IPS-18c (cell line): Measurements from ENCODE around the gene LRRC8E.

Source experiments
- H3K4me3 ChIP-seq: 2 replicates; pipeline ENCODE4 v1.7.0; 2013; ENCODE audit warnings: low read depth, mild to moderate bottlenecking, low read length, moderate library complexity; ENCODE audit not compliant: insufficient read depth
- H3K9me3 ChIP-seq: one replicate; pipeline ENCODE4 v1.6.1; 2013; ENCODE audit warnings: mild to moderate bottlenecking, low read length, moderate library complexity; ENCODE audit not compliant: control insufficient read depth, insufficient read depth

LRRC8E gene

DNA sequence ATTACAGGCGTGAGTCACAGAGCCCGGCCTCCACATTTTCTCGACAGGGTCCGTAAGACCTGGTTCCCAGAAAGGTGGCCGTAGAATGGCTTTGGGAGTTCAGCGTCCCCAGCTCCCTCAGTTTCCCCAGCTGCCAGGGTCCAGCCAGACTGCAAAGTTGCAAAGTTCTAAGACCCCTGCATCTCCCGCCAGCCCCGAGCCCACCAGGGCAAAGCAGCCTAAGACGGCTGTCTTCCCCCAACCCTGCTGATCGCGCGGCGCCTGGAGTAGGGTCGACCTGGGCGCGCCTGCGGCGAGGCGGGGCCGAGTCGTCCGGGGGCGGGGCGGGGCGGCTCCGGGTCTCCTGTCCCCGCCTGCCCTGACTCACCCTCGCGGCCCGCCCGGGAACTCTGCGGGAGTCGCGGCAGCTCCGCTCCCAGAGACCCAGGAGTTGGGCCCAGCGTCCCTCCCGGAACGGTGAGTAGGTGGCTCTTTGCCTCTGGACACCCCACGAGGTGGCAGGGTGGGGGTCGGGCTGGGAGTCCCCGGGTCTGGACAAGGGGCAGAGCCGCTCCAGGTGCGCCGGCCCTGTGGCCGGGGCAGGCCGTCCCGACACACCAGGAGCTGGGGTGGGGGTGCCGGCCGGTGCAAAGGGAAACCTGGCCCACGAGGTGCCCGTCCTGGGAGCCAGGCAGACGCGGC lies at the start of gene LRRC8E:
TSS of gene LRRC8E (plus strand) at position 366 of the 681 bp plus-strand sequence. CDS start 7,094 bp downstream, outside the sequence.
- Histone ChIP-seq H3K9me3 (no peaks in the 10 kb centered on the region), H3K4me3 (peak within 1 kb of the TSS; percentile 63)

DNA sequence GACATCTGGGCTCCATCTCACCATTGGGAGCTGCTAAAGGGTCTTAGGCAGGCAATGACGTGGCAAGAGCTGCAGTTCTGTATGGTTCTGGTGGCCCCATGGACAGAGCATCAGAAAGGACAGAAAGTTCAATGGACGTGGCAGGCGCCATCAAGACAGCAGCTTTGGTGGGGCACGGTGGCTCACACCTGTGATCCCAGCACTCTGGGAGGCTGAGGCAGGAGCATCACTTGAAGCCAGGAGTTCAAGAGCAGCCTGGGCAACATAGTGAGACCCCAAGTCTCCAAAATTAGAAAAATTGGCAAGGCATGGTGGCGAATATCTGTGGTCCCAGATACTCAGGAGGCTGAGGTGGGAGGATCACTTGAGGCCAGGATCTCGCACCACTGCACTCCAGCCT lies 48.8 kb upstream of the LRRC8E start:
- Histone ChIP-seq H3K4me3 (no peak overlapping the region), H3K9me3 (no peaks in the 10 kb centered on the region)

DNA sequence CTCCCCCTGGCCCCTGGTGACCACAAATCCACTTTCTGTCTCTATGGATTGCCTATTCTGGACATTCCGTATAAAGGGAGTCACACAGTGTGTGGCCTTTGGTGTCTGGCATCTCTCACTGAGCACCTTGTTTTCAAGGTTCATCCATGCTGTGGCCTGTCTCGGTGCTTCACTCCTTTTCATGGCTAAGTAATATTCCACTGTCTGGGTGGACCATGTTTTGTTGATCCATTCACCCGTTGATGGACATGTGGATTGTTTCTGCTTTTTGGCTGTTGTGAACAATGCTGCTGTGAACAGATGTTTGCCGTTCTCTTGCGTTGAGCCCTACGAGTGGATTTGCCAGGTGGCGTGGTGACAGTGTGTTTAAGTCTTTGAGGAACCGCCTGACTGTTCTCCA lies 47.7 kb upstream of the LRRC8E start:
- H3K9me3 ChIP-seq, result no peaks in the 10 kb centered on the region
- H3K4me3 ChIP-seq, result no peak overlapping the region

DNA sequence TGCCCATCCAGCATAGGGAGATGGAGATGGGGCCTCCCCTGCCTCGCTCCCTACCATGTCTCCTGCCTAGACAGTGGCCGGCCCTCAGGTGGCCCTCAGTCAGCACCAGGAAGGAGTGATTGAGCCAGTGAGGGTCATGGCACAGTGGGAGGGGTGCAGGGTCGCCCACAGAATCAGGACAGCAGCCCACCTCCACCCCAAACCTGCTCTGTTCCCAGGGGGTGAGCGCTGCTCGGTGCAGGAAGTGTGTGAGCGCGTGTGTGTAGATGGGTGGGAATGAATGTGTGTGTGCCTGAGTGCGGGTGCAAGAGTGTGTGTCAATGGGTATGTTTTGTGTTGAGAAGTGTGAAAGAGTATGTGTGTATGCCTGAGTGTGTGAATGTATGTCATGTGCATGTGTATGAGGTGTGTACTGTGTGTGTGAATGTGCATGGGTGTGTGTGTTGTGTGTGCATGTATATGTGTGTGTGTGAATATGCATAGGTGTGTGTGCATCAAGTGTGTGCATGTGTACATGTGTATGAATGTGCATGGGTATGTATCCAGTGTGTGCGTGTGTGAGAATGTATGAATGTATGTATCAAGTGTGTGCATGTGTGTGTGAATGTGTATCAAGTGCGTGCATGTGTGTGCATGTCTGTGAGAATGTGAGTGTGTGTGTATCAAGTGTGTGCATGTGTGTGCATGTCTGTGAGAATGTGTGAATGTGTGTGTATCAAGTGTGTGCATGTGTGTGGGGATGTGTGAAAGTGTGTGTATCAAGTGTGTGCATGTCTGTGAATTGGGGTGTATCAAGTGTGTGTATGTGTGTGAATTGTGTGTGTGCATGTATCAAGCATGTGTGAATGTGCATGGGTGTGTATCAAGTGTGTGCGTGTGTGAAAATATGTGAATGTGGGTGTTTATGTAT lies 46.3 kb upstream of the LRRC8E start:
- Histone ChIP-seq H3K4me3 (no peak overlapping the region), H3K9me3 (no peaks in the 10 kb centered on the region)

DNA sequence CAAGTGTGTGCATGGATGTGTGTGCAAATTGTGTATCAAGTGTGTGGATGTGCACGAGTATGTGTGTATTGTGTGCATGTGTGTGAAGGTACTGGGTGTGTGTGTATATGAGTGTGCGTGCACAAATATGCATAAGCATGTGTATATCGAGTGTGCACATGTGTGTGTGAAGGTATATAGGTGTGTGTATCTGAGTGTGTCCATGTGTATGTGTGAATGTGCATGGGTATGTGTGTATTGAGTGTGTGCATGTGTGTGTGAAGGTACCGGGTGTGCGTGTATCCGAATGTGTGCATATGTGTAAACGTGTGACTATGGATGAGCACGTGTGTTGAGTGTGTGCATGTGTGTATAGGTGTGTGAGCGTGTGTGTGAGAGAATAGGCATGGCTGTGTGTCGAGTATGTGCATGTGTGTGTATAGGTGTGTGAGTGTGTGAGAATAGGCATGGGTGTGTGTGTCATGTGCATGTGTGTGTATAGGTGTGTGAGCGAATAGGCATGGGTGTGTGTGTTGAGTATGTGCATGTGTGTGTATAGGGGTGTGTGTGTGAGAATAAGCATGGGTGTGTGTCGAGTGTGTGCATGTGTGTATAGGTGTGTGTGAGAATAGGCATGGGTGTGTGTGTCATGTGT lies 45.5 kb upstream of the LRRC8E start:
- Histone ChIP-seq H3K4me3 (no peak overlapping the region), H3K9me3 (no peaks in the 10 kb centered on the region)

DNA sequence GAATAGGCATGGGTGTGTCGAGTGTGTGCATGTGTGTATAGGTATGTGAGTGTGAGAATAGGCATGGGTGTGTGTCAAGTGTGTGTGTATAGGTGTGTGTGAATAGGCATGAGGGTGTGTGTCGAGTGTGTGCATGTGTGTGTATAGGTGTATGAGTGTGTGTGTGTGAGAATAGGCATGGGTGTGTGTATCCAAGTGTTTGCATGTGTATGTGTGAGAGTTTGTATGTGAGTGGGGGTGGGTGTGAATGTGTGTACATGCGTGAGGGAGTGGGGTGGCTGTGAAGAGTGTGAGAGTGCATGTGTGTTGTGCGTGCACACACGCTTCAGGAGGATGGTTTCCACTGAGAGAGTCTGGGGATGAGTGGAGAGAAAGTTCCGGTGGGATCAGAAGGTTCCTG lies 44.8 kb upstream of the LRRC8E start:
- Histone ChIP-seq H3K4me3 (no peak overlapping the region), H3K9me3 (no peaks in the 10 kb centered on the region)

DNA sequence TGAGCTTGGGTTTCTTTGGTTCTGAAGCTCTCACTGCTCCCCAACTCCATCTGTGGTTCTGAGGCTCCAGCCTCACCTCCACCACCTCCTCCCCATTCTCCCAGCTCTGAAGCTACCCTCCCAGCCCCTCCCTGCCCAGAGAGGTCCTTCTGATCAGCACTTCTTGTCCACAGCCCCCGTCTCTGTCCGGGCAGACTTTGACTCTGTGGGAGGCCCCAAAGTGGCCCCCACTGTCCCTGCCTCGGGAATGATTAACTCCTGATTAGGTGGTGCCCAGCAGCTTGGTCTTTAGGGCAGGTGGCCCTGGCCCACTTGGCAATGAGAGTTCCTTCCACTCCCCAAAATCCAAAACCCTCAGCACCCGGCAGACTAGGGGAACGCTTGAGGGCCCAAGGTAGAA lies 43.9 kb upstream of the LRRC8E start:
- Histone ChIP-seq H3K4me3 (no peak overlapping the region), H3K9me3 (no peaks in the 10 kb centered on the region)

DNA sequence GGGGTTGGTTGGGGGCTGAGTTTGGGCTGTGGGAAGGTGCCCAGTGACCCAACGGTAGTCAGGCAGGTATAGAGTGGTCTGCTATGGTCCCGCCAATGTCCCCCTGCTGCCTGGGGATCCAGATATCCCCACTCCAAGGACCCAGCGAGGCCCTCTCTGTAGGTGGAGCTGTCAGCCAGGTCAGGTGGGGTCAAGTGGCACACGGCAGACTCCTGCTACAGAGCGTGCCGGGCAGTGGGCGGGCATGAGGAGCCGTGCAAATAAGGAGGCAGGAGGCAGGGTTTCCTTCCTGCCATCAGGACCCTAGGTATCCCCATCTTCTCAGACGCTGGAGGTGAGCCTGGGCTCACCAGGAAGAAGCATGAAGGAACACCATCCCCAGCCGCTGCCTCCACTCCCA lies 43.4 kb upstream of the LRRC8E start:
- Histone ChIP-seq H3K4me3 (no peak overlapping the region), H3K9me3 (no peaks in the 10 kb centered on the region)

DNA sequence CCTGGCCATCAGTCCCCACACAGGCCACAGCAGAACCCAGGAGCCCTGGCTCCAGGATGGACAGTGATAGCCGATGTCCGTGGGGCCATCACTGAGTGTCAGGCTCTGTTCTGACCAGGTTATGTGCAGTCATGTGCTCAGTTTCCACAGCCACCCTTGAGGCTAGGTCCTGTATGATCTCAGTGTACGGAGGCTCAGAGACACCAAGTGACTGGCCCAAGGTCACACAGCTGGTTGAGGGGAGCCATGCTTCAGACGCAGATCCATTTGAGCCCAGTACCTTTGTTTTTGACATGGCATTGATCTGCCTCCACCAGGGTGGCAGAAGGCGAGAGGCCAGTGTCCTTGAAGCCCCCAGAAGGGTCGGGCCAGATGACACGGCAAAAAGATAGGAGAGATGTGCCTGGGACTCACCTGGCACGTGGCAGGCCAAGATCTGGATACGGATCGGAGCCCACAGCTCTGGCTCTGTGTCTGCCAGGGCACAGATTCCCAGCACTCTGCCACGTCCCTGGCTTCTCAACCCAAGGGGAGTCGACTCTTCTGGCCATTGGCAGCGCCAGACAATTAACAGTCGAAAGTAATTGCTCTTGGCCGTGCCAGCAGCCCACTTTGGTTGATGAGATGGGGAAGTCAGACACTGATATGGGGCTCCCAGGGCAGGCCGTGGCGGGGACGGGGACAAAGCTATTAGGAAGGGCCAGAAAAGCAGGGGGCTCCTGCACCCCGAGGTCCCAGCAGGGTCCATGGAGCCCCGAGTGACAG lies 42.7 kb upstream of the LRRC8E start:
- Histone ChIP-seq H3K9me3 (no peaks in the 10 kb centered on the region), H3K4me3 (no peak overlapping the region)

DNA sequence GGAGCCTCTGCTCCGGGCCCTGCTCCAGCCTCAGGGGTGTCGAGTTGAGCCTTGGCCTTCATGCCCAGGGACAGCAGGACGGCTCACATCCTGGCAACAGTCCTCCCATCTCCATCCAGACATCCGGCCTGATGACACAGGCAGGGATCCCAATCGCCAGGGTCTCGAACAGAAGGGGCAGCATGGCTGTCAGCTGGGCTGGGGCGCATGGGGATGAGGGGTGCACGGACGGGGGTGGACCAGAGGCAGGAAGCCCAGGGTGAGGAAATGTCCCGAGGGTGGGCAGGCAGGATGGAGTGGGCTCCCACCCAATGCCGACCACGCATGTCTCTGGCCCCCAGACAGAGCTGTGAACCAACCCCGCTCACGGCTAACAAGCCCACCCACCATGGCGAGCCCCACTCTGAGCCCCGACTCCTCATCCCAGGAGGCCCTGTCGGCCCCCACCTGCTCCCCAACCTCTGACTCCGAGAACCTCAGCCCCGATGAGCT lies 42.1 kb upstream of the LRRC8E start:
- H3K9me3 ChIP-seq, result no peaks in the 10 kb centered on the region
- H3K4me3 ChIP-seq, result no peak overlapping the region

DNA sequence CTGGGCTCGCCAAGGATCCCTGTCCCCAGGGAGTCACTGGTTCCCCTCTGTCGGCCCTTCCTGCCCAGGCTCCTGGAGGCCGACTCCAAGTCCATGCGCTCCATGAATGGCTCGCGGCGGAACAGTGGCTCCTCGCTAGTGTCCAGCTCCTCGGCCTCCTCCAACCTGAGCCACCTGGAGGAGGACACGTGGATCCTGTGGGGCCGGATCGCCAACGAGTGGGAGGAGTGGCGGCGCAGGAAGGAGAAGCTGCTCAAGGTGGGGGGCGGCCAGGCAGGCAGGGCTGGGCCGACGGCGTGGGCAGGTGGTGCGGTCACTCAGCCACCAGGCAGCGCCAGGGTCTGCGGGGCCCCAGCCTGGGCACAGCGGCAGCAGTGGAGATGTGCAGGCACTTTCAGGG lies 40.6 kb upstream of the LRRC8E start:
- H3K4me3 ChIP-seq, result no peak overlapping the region
- no peaks in the 10 kb centered on the region for H3K9me3 ChIP-seq

DNA sequence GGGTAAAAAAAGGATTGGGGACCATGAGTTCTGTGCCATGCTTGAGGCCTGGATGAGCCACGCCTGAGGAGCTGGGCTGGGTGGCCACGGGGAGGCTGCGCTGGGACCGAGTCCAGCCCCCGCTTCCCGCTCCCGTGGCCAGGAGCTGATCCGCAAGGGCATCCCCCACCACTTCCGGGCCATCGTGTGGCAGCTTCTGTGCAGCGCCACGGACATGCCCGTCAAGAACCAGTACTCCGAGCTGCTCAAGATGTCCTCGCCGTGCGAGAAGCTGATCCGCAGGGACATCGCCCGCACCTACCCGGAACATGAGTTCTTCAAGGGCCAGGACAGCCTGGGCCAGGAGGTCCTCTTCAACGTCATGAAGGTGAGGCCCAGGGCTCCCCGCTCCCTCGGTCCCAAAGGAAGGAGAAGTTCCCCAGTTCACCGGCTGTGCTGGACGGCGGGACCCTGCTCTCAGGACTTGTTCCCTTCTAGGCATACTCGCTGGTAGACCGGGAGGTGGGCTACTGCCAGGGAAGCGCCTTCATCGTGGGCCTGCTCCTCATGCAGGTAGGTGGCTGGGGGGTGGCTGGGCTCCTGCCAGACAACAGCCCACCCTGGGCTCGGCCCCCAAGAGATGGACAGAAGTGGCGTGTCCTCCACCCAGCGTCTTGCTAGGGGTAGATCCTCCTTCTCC lies 39.4 kb upstream of the LRRC8E start:
- H3K4me3 ChIP-seq, result no peak overlapping the region
- H3K9me3 ChIP-seq, result no peaks in the 10 kb centered on the region

DNA sequence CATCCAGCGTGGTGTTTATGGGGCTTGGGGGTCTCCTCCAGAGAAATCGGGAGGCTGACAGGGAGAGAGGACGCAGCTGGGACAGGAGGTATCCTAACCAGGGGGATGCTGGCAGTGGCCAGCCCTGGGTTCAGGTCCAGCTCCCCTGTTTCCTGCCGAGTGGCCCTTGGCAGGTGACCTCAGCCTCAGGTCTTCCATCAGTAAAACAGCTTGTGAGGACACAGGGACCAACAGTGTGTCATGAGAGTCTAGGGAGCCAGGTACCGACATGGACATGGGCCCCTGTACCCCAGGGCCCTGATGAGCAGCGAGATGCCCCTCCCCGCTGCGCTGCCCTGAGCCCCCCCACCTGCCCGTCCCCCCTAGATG lies 38.7 kb upstream of the LRRC8E start:
- Histone ChIP-seq H3K9me3 (no peaks in the 10 kb centered on the region), H3K4me3 (no peak overlapping the region)

DNA sequence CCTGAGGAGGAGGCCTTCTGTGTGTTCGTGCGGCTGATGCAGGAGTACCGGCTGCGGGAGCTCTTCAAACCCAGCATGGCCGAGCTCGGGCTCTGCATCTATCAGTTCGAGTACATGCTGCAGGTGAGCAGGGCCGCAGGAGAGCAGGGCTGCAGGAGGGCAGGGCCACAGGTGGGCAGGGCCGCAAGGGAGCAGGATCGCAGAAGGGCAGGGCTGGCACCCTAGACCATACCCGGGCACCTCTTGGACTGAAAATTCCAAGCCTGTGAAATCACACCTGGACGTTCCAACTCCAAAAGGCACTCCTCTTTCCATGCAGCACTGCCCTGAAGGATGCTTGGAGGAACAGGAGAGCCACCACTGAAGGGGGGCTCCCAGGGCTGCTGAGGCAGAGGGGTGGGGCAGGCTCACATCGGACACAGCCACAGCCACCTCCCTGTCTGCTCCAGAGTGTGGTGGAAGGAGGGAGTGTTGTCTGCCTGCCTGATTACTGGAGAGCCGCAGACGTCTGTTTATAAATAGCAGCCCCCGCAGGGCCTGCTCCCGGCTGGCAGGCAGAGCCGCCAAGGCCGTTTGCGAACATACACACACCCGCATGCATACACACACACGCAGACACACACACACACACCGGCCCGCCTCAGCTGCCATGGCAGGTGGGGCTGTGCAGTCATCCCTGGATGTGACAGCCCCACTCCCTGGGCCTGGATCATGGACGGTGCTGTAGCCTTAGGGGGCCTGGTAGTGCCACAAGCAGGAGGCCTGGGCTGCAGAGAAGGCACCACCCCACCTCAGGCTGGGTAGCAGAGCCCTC lies 38.1 kb upstream of the LRRC8E start:
- H3K9me3 ChIP-seq, result no peaks in the 10 kb centered on the region
- H3K4me3 ChIP-seq, result no peak overlapping the region

DNA sequence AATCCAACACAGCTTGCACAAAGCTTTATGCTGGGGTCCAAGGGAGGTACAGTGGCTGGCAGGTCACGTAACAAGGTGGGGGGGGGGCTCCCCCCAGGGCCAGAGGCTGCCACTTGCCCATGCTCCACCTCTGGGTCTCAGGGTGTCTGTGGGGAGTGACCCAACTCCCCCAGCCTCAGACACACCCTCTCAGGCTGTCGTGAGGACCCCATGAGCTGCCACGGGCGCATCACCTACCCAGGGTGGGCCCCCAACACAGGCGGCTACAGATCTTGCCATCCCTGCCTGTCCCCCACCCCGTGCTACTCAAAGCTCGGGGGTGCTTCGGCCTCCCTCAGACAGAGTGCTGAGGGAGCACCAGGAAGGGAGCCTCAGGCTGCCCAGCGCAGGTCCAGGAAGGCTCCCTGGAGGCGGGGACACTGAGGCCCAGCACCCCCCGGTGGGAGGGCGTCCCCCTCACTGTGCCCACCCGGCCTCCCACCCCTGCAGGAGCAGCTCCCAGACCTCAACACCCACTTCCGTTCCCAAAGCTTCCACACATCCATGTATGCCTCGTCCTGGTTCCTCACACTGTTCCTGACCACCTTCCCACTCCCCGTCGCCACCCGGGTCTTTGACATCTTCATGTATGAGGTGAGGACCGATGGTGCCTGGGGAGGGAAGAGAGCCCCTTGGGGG lies 37.2 kb upstream of the LRRC8E start:
- Histone ChIP-seq H3K4me3 (no peak overlapping the region), H3K9me3 (no peaks in the 10 kb centered on the region)
